Measurements from ENCODE around the gene INHA.

GRCh38 chr2:219578811-219579613, 6.9 kb downstream of the INHA start:
- TF ChIP-seq POLR2A (IDR thresholded peaks at IDR 0.05; ENCODE audit: low read length) (no peak), GATA1 (IDR thresholded peaks at IDR 0.05; ENCODE audit: low read depth, low read length) (no peak)
